Stimulated activated CD4-positive, alpha-beta T cell treated with anti-CD3 and anti-CD28 coated beads, TNF-alpha, amount 100 ng/mL, for 1 hour (primary cell): Measurements from ENCODE around the gene ZCCHC2.
A peak's percentile ranks its signal among the peaks of the same experiment; 100 is the strongest.

Experiments used
- DNase-seq, 3 donors: peaks; one replicate each; pipeline ENCODE4 v3.0.0-alpha.2; 2020; ENCODE audit warnings: low read depth in 3 of 3, low spot score in 1 of 3

ZCCHC2 gene

DNA sequence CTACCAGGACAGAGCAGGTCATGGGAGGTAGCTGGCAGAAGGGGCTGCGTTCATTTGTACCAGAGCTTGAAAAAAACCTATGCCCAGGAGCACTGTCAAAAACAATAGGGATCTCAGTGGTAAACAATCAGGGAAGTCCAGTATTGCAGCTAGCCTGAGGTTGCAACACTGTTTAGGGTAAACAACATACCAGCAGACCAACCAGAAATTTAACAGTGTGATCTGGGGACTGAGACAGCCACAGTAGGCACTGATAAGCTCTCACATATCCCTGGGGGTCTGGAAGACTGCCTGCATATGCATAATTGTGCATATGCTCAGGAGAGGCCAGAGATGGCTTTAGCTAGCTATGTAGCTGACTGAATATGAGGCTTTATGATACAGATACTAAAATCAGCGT lies 12.0 kb upstream of the ZCCHC2 start:
- no peak for DNase-seq

GRCh38 chr18:62512532-62512931 lies 10.3 kb upstream of the ZCCHC2 start:
- DNase-seq, result no peak

DNA sequence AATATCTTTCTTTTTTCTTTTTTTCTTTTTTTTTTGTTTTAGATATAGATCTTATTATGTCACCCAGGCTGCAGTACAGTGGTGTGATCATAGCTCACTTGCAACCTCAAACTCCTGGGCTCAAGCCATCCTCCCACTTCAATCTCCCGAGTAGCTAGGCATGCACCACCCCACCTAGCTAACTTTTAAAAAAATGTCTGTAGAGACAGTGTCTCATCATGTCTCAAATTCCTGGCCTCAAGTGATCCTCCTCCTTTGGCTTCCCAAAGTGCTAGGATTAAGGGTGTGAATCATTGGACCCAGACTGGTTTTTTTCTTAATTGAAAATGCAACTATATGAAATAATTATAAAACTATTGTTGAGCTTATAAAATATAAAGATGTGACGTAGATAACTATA lies 9.8 kb upstream of the ZCCHC2 start:
- no peak for DNase-seq

DNA sequence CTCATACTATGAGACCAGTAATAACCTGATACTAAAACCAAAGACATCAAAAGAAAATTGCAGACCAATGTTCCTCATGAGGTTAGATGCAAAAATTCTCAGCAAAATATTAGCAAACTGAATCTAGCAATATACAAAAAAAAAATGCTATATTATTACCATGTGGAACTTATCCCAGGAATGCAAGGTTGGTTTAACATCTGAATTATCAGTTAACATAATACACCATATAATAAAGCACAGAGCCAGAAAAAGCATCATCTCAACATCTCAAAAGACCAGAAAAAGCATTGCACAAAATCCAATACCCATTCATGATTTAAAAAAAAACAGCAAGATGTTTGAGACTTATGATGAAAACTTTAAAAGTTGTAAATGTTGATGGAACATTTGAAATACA lies 8.3 kb upstream of the ZCCHC2 start:
- no peak for DNase-seq

DNA sequence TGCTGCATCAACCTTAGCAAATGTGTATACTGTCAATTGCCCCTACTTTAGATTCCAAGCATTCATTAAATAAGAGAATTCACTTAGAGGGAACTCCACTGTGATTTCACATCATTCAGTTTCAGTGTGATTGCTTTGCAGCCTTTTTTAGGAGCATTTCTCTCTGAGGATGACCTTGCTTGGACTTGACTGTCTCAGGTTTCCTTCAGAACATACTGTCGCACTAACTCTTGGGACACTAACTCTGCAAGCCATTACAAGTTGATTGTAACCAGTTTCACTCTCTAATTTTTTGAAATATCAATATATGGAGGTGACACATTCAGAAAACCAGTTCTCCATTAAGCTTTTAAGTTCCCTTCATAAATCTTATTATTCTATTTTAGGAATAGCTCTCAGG lies 6.6 kb upstream of the ZCCHC2 start:
- no peak for DNase-seq

- DNase-seq, result no peak
Measured at GRCh38 chr18:62518460-62519375, 4.1 kb upstream of the ZCCHC2 start.

DNA sequence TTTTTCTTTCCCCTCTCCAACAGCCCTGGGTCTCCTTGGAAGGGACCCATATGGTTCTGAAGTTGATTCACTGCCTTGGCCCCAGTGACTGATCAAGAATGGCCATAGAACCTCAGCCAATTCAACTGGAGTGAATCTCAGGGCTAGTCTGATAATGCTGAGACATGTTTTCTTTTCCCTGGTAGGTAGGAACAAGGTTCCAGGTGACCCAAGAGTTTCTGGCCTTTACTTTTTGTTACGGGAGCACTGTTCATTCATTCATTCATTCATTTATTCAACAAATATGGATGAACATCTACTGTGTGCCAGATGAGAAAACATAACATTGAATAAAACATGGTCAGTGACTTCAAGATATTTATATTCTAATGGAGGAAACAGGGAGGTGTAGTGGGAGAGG lies 3.1 kb upstream of the ZCCHC2 start:
- no peak for DNase-seq

- DNase-seq, result no peak
Measured at GRCh38 chr18:62521082-62521481, 1.7 kb upstream of the ZCCHC2 start.

GRCh38 chr18:62521593-62521992 lies 1.2 kb upstream of the ZCCHC2 start:
- DNase-seq, result no peak

- no peak for DNase-seq
Measured at GRCh38 chr18:62522178-62522503, 684 bp upstream of the ZCCHC2 start.

DNA sequence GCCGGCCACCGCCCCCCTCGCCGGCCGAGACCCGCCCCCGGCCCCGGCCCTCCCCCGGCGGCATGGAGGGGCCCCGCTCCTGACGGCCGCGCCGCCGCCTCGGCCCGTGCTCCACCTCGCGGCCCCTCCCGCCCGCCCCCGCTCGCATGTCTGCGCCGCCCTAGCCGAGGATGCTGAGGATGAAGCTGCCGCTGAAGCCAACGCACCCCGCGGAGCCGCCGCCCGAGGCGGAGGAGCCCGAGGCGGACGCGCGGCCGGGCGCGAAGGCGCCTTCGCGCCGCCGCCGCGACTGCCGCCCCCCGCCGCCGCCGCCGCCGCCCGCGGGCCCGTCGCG lies 397 bp downstream of the ZCCHC2 start:
- DNase-seq, result no peak

GRCh38 chr18:62523631-62524439 lies 1.0 kb downstream of the ZCCHC2 start:
- DNase-seq, result peak in 1 of 3 donors; percentile 49

GRCh38 chr18:62524440-62525200 lies 1.8 kb downstream of the ZCCHC2 start:
- DNase-seq, result peak in 2 of 3 donors; percentile 9 to 52

GRCh38 chr18:62525608-62526007 lies 2.8 kb downstream of the ZCCHC2 start:
- DNase-seq, result no peak

DNA sequence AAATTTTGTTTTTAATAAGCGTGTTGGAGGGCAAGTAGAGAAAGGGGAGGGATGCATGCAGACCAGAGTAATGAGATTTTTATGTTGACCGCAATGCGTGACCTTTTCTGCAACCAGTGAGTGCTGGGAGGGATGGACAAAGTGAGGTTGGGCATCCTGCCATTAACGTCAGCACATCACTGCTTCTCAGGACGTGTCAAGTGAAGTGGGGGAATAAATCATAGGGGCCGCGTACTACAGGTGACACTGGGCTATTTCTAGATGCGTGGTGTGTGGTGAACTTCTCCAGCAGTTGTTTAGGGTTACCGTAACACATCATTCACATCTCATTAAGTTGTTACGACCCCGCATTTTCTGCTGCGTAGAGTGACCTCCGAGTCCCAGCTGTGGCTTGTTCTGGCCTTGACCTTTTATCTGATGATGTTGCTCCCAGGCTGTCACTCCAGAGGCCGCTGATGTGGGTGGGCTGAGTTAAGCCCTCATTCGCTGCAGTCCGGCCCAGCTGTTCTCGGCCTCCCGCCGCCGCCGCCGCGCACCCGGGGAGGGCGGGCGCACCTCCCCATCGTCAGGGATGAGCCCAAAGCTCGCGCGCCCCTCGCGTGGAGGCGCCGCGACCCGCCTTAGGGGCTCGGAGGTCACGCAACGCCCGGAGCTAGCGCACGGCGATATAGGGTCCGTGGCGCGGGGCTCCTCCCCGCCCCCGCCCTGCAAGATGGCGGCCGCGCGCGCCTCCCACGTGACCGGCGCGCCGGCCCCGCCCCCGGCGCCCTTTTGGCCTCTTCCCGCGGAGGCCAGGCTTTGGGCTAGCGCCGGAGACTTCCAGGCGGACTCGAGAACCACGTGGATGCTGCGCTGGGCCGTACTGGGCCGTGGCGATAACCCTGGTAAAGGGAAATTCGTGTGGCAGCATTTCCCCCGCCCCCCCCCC lies 3.5 kb downstream of the ZCCHC2 start:
- DNase-seq, result peak; percentile 16 to 65 (median 35)

- DNase-seq, result no peak
Measured at GRCh38 chr18:62529597-62529996, 6.8 kb downstream of the ZCCHC2 start.

DNA sequence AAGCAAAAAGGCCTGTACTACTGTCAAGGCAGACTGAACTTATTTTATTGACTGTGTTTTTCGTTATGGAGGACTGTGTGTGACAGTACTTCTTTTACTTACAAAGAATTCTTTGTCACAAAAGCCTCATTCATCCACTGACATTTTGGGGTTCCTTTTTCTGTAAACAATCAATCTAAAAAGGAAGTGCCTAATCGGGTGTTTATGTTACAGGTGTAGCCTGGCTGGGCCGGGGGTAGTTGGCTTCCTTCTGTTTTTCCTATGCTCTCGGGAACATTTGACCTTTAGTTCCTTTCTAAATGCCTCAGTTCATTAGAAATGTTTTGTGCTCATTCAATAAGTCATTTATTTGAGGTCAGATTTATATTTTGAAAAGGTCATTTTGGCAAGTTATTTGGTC lies 8.3 kb downstream of the ZCCHC2 start:
- DNase-seq, result no peak

DNA sequence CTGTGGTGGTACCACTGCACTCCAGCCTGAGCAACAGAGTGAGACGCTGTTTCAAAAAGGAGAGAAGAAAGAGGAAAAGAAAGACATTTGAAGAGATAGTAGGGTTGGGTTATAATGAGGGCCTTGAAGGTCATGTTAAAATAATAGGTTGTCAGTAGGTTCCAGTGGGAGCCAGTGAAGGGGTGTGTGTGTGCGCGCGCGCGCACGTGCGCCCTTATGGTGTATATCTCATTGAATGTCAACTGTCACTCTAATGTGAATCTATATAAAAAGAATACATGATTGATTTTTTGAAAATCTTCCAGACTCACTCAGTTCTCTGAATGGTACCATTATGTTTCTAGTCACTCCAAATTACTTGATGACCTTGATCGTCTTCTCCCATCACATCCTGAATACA lies 9.1 kb downstream of the ZCCHC2 start:
- no peak for DNase-seq

DNA sequence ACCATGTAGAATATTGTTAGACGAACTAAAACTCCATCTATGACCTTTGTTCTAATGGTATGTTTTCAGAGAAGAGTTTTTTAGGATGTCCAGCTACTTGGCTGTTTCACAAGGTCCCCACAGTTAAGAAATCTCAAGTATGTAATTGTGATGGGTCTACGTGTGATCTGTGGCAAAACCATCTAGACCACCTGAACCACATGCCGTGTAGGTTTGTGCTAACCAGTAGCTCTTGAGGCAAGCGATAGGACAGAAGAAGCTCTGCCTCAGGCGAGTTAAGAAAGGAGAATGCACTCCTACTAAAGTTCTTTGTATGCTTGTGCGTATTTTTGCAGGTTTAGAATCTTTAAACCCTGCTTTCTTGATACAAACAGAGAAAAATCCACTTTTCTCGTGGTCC lies 13.2 kb downstream of the ZCCHC2 start:
- DNase-seq, result no peak

DNA sequence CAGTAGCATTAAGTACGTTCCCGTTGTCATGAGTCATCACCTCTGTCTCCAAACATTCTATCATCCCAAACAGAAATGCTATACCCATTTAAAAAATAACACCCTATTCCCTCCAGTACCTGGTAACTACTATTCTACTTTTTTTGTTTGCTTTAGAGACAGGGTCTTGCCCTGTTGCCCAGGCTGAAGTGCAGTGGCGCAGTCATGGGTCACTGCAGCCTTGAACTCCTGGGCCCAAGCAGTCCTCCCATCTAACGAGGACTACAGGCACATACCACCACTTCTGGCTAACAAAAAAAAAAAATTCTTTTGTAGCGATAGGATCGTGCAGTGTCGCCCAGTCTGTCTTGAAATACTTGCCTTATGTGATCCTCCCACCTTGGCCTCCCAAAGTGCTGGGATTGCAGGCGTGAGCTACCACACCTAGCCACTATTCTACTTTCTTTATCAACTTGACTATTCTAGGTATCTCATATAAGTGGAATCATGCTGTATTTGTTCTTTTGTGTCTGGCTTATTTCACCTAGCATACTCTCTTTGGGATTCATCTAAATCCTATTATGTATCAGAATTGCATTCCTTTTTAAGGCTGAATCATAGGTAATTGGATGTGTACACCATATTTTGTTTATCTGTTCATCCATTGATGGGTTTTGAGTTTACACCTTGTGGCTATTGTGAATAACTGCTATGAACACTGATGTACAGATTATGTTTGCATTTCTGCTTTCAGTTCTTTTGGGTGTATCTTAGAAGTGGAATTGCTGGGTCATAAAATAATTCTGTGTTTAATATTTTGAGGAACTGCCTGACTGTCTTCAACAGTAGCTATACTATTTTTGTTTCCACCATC lies 14.4 kb downstream of the ZCCHC2 start:
- DNase-seq, result no peak
